Testis (tissue), 2 donors: ENCODE data around the gene IFNL2.

Experiments used
- CTCF ChIP-seq, 3 experiments: fragments of 450-650 bp in 2 of 3; fragments of 200-600 bp in 1 of 3; sonication (generic) in 1 of 3; IDR thresholded peaks; one replicate each; pipeline ENCODE4 v1.5.1; 2016 to 2019; ENCODE audit warnings: antibody characterized with exemption in 3 of 3, mild to moderate bottlenecking in 2 of 3, moderate library complexity in 1 of 3
- POLR2A ChIP-seq: fragments of 450-650 bp; IDR thresholded peaks from one replicate; pipeline ENCODE4 v1.6.1; 2017; ENCODE audit warnings: antibody characterized with exemption, mild to moderate bottlenecking, moderate library complexity

GRCh38 chr19:39315933-39316332 is 47.7 kb downstream of the IFNL2 start:
- TF ChIP-seq POLR2A = no peak
- no peak for TF ChIP-seq CTCF (IDR thresholded peaks at IDR 0.05)
